Transverse colon (tissue), 4 donors: ENCODE measurements around the gene RNF115.
"Not testable (repeated sequence)": the region's sequence is repeated elsewhere in the genome, so short reads cannot be mapped to it uniquely, and the experiment has no call there.

Experiments
- CTCF ChIP-seq, 5 experiments: fragments of 200-600 bp in 3 of 5; fragments of 450-650 bp in 2 of 5; sonication (generic) in 3 of 5; IDR thresholded peaks; 1 replicate in 2 of 5; 2 replicates in 3 of 5; pipeline ENCODE4 v1.5.1; 2016 to 2017; ENCODE audit warnings: antibody characterized with exemption in 5 of 5, inconsistent platforms in 3 of 5, mild to moderate bottlenecking in 2 of 5, moderate library complexity in 1 of 5
- EP300 ChIP-seq: sonication (generic); formaldehyde crosslinking; IDR thresholded peaks from one replicate; pipeline ENCODE4 v1.6.1; 2017; ENCODE audit warnings: antibody characterized with exemption, low read depth
- POLR2A ChIP-seq: fragments of 450-650 bp; IDR thresholded peaks from one replicate; pipeline ENCODE4 v1.6.1; 2016; ENCODE audit warnings: antibody characterized with exemption, mild to moderate bottlenecking, moderate library complexity
- POLR2AphosphoS5 ChIP-seq, 3 donors: sonication (generic); formaldehyde crosslinking; IDR thresholded peaks; one replicate each; pipeline ENCODE4 v1.6.1; 2016; ENCODE audit warnings: antibody characterized with exemption in 3 of 3

DNA sequence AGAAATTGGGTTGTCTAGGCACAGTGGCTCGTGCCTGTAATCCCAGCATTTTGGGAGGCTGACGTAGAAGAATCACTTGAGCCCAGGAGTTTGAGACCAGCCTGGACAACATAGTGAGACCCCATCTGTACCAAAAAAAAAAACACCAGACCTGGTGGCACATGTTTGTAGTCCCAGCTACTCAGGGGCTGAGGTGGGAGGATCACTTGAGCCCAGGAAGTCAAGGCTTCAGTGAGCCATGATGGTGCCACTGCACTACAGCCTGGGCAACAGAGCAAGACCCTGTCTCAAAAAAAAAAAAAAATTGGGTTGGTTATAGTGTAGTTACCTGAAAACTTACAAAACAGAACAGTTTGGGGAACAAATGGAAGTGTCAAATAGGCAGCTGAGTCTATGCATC lies 6.9 kb upstream of the RNF115 start:
- TF ChIP-seq POLR2A; CTCF (IDR thresholded peaks at IDR 0.05); POLR2AphosphoS5 (IDR thresholded peaks at IDR 0.05); EP300: not testable (repeated sequence)
